Measurements from ENCODE around the gene RHBDL1.

GRCh38 chr16:657487-657886 lies 18.0 kb upstream of the RHBDL1 start:
- no peak for TF ChIP-seq POLR2A (IDR thresholded peaks at IDR 0.05)
- TF ChIP-seq, protein P1, sequence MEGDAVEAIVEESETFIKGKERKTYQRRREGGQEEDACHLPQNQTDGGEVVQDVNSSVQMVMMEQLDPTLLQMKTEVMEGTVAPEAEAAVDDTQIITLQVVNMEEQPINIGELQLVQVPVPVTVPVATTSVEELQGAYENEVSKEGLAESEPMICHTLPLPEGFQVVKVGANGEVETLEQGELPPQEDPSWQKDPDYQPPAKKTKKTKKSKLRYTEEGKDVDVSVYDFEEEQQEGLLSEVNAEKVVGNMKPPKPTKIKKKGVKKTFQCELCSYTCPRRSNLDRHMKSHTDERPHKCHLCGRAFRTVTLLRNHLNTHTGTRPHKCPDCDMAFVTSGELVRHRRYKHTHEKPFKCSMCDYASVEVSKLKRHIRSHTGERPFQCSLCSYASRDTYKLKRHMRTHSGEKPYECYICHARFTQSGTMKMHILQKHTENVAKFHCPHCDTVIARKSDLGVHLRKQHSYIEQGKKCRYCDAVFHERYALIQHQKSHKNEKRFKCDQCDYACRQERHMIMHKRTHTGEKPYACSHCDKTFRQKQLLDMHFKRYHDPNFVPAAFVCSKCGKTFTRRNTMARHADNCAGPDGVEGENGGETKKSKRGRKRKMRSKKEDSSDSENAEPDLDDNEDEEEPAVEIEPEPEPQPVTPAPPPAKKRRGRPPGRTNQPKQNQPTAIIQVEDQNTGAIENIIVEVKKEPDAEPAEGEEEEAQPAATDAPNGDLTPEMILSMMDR (IDR thresholded peaks at IDR 0.05), result no peak
- no peak for TF ChIP-seq POLR2AphosphoS5 (IDR thresholded peaks at IDR 0.05; ENCODE audit: insufficient read depth in 1 of 2, low read depth in 1 of 2)

All from vagina (tissue), 2 donors.